Heart left ventricle (tissue), 16 donors: Measurements from ENCODE around the gene KSR2. TPM values are rescaled to one million over a fixed set of nuclear protein-coding genes. Genes with fewer than 3 reads are reported as not detected.

ENCODE experiments used
- ATAC-seq, 4 donors: fragments of 200-7000 bp; cut with Tn5 transposase; one replicate each; pipeline ENCODE4 v1.9.1; 2020 to 2022; ENCODE audit warnings: moderate library complexity in 4 of 4, mild to moderate bottlenecking in 3 of 4, moderate number of reproducible peaks in 1 of 4
- DNase-seq, 5 donors: peaks; one replicate each; pipeline ENCODE4 v3.0.0-alpha.2; 2020
- H3K27ac ChIP-seq, 12 donors: fragments of 200-600 bp; sonication (generic) in 4 of 12; one replicate each; pipeline versions ENCODE4 v1.5.0 to v1.8.0; 2016 to 2022; ENCODE audit warnings: mild to moderate bottlenecking in 2 of 12
- H3K27me3 ChIP-seq, 9 donors: fragments of 200-600 bp; sonication (generic) in 2 of 9; one replicate each; pipeline versions ENCODE4 v1.5.1 to v1.8.0; 2016 to 2022; ENCODE audit warnings: mild to moderate bottlenecking in 3 of 9
- H3K36me3 ChIP-seq, 9 donors: fragments of 200-600 bp; sonication (generic) in 2 of 9; one replicate each; pipeline versions ENCODE4 v1.5.0 to v1.8.0; 2018 to 2022; ENCODE audit warnings: mild to moderate bottlenecking in 2 of 9
- H3K4me1 ChIP-seq, 12 donors: fragments of 200-600 bp; sonication (generic) in 4 of 12; one replicate each; pipeline versions ENCODE4 v1.5.0 to v1.8.0; 2016 to 2022; ENCODE audit warnings: mild to moderate bottlenecking in 3 of 12
- H3K4me3 ChIP-seq, 12 donors: fragments of 200-600 bp; sonication (generic) in 4 of 12; one replicate each; pipeline versions ENCODE4 v1.5.0 to v1.8.0; 2017 to 2022; ENCODE audit warnings: mild to moderate bottlenecking in 9 of 12, moderate library complexity in 4 of 12
- H3K9me3 ChIP-seq, 12 donors: fragments of 200-600 bp; sonication (generic) in 4 of 12; one replicate each; pipeline versions ENCODE4 v1.5.0 to v1.8.0; 2016 to 2022; ENCODE audit warnings: mild to moderate bottlenecking in 1 of 12
- CTCF ChIP-seq, 12 donors: fragments of 200-600 bp; sonication (generic) in 4 of 12; IDR thresholded peaks; one replicate each; pipeline versions ENCODE4 v1.5.0 to v1.8.0; 2018 to 2022; ENCODE audit warnings: antibody characterized with exemption in 12 of 12, mild to moderate bottlenecking in 5 of 12
- POLR2A ChIP-seq, 2 donors: fragments of 450-650 bp; IDR thresholded peaks; one replicate each; pipeline ENCODE4 v1.6.1; 2017; ENCODE audit warnings: antibody characterized with exemption in 2 of 2, mild to moderate bottlenecking in 2 of 2, moderate library complexity in 2 of 2
- WGBS, 4 donors: extraction: QIAGEN DNeasy Blood & Tissue Kit in 2 of 4; methylation state at CpG; one replicate each; pipeline versions ENCODE4 v1.1.5 to v1.1.7; 2013 to 2018; 5-methylcytosine and 5-hydroxymethylcytosine counted together
- intact Hi-C, 10 donors: fragments of 100-400 bp; cut with DNase I; formaldehyde crosslinking; loops; one replicate each; pipeline versions ENCODE4 v1.11.1 to v1.14.2; 2022
- long read RNA-seq, 3 donors: library from polyadenylated mRNA; unstranded; transcript quantifications; one replicate each; pipeline ENCODE4 v2.0.0, GENCODE V29; 2020 to 2021
- polyA plus RNA-seq, 2 donors: library from polyadenylated mRNA; stranded (reverse); fragments of 200-250 nt; gene quantifications; one replicate each; pipeline ENCODE4 v1.2.3, GENCODE V29; 2013
- total RNA-seq, 9 donors: library from RNA; depleted of rRNA in 2 of 9; stranded (reverse); fragments of >200 nt in 2 of 9; fragmentation: NEBNext Ultra II Directional in 3 of 9; extraction: Animal tissue kit (Norgen Biotek cat#: 25700) in 3 of 9; gene quantifications; one replicate each; pipeline versions ENCODE4 v1.1.0 to v1.2.4, GENCODE V29; 2016 to 2023
- donor health status: ischemic (EF 13 %, LVEDD 7.1; RV severe dilation, severe dysfunction).
- donor health status: healthy with polysubstance abuse.
- donor health status: DM: no; HTN: yes; CAD: no.
- donor health status: DM: no; HTN: no; CAD: no.
- donor health status: ischemic (EF 25% LVEDD 6.9; RV normal size, moderate dysfunction).
- donor health status: ischemic (EF 25% LVEDD 5.7; RV mildly dilated, moderate dysfunction).
- donor health status: healthy.
- donor health status: DM: yes; HTN: yes; CAD: no.
- donor health status: ischemic (EF 35%, LVEDD 5.7; RV mildly dilated, moderate dysfunction).
- donor health status: nonischemic (EF 11% LVEDD 7.7; RV severe dilation, severe dysfunction).
- donor health status: DM: yes; HTN: yes; CAD: no.
- donor health status: PGD.
- donor health status: ischemic (EF 29% LVEDD 5.4; RV normal size, mild dysfunction).
- donor health status: nonischemic (EF 23%, LVEDD 6.1; RV moderate dilation, normal function).

KSR2 gene
- total RNA-seq (under 1 TPM in 2 of 9 donors, not detected in 7; 0.02 TPM), polyA plus RNA-seq (under 1 TPM in 1 of 2 donors, not detected in 1; under 0.01 TPM)
- long read RNA-seq, donor 1 = 0 reads
- long read RNA-seq, donor 2, partial matches to known transcripts = 0 of 1 reads
- long read RNA-seq, donor 2, other reads (novel, unspliced or antisense) = 1 of 1 reads
- long read RNA-seq, donor 3 = 0 reads

DNA sequence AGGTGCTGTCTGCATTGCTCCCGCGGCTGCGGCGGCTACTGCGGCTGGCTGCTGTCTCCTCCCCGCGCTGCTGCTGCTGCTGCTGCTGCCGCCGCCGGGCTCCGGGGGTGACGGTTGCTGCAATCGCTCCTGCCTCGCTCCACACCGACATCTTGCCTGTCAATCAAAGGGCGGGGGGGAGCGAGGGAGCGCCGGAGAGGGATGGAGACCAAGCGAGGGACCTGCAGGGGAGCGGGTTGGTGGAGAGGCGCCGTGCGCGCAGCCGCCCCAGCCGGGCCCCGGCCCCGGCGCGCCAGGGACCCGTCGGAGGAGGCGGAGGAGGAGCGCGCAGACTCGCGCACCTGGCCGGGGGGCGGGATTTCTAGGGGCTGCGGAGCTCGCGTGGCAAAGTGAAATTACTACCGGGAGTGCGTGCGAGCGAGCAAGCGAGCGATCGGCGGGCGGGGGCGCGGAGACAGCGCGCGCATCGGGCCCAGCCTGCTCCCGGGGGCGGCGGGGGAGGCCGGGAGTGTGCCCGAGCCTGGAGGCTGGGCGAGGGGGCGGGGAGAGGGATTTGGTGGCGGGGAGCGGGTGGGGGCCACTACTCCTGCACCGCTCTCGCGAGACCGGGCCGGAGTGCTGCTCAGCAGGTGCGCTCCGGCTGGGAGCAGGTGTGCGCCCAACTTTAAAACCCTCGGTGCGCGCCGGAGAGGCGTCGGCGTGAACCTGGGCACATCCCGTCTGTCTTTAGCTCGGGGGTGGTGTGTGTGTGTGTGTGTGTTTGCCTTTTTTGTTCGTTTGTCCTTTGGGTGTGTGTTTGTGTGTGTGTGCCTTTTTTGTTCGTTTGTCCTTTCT, at the start of gene KSR2:
KSR2 (minus strand) TSS at position 165 of the 834 bp plus-strand sequence. CDS start 735 bp downstream, outside the sequence.
- peak in 2 of 4 donors; percentile 22 to 34 for ATAC-seq
- peaks cover 10 to 65% (median 38%) of the 10 kb centered on the region in 9 donors for H3K27me3 ChIP-seq
- H3K4me1 ChIP-seq = peaks cover 0 to 10% (median 0%) of the 10 kb centered on the region in 12 donors
- H3K4me3 ChIP-seq = peak within 1 kb of the TSS; percentile 7 to 52 (median 42)
- H3K9me3 ChIP-seq = peaks cover 0 to 22% (median 6%) of the 10 kb centered on the region in 12 donors
- intact Hi-C loops = no loop called here
- H3K36me3 ChIP-seq = no peaks in the 10 kb centered on the region
- WGBS, 4 donors = 1 to 2% (median 1%) methylated on average over 51 to 86 of the region's 86 CpGs
- no peak for DNase-seq
- no peak within 1 kb of the TSS for H3K27ac ChIP-seq
- no peak for TF ChIP-seq POLR2A (IDR thresholded peaks at IDR 0.05)
- no peak for TF ChIP-seq CTCF (IDR thresholded peaks at IDR 0.05)

DNA sequence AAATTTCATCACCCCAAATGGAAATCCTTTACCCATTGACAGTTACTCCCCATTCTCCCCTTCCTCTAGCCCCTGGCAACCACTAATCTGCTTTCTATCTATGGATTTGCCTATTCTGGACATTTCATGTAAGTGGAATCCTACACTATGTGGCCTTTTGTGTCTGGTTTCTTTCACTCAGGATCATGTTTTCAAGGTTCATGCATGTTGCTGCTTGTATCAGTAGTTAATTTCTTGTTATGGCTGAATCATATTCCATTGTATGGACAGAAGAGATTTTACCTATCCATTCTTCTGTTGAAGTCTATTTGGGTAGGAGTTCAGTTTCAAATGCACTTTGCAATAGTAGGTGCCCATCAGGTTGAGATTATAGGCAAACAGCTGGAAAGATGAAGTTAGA, 49.1 kb upstream of the KSR2 start:
- Histone ChIP-seq H3K27ac (no peak overlapping the region), H3K4me1 (peaks cover 0 to 19% (median 10%) of the 10 kb centered on the region in 12 donors), H3K27me3 (no peaks in the 10 kb centered on the region), H3K4me3 (peak overlapping the region in 1 of 12 donors; percentile 91), H3K36me3 (peaks cover 0 to 44% (median 33%) of the 10 kb centered on the region in 9 donors), H3K9me3 (no peaks in the 10 kb centered on the region)
- intact Hi-C loops = loop anchor here in 4 of 10 donors (2.0 to 10.0 kb wide), 4 partner anchors 43 to 143 kb away; partner anchors contain the start of gene WSB2 (in 3 of the 4)
- TF ChIP-seq POLR2A (IDR thresholded peaks at IDR 0.05) (no peak), CTCF (IDR thresholded peaks at IDR 0.05) (no peak)
- ATAC-seq = no peak
- no peak for DNase-seq

GRCh38 chr12:118016424-118017264, 47.9 kb upstream of the KSR2 start, which contains the start of gene RFC5:
RFC5 (plus strand) TSS chr12:118016703; CDS start chr12:118016828, 125 bp downstream.
- H3K4me1 ChIP-seq = peaks cover 0 to 19% (median 10%) of the 10 kb centered on the region in 12 donors
- WGBS, 4 donors = 0 to 1% (median 0%) methylated on average over 50 to 61 of the region's 61 CpGs
- intact Hi-C loops = loop anchor here in 4 of 10 donors (1.0 to 10.0 kb wide), 5 partner anchors 44 to 142 kb away; partner anchors contain the start of gene WSB2 (in 3 of the 4)
- TF ChIP-seq CTCF (IDR thresholded peaks at IDR 0.05) = peak in 1 of 12 donors; percentile 4
- TF ChIP-seq POLR2A (IDR thresholded peaks at IDR 0.05) = peak in 1 of 2 donors; percentile 20
- H3K4me3 ChIP-seq = peak within 1 kb of the TSS; percentile 73 to 99 (median 88)
- H3K27ac ChIP-seq = peak within 1 kb of the TSS in 7 of 12 donors; percentile 5 to 73 (median 55)
- DNase-seq (peak; percentile 98 to 99 (median 99)), ATAC-seq (peak; percentile 99 to 100 (median 100))
- H3K9me3 ChIP-seq = no peaks in the 10 kb centered on the region
- peaks cover 0 to 31% (median 21%) of the 10 kb centered on the region in 9 donors for H3K36me3 ChIP-seq
- no peaks in the 10 kb centered on the region for H3K27me3 ChIP-seq
